ENCODE results near the gene FBXL16.

- TF ChIP-seq POLR2AphosphoS5 (IDR thresholded peaks at IDR 0.05; ENCODE audit: low read depth, low read length) (no peak), POLR2A (IDR thresholded peaks at IDR 0.05; ENCODE audit: low read depth, low read length) (no peak), POU2F2 (IDR thresholded peaks at IDR 0.05; ENCODE audit: low read depth, low read length) (no peak), TAF1 (IDR thresholded peaks at IDR 0.05; ENCODE audit: low read depth, low read length) (no peak)
Measured at GRCh38 chr16:721765-722540, 16.4 kb upstream of the FBXL16 start.
